A549 (cell line): ENCODE data around the gene TBC1D22A. TPM values are rescaled to one million over a fixed set of nuclear protein-coding genes. Genes with fewer than 3 reads are reported as not detected.

Experiments used
- ATAC-seq, 2 experiments: fragments of 200-7000 bp in 1 of 2; fragments of >200 bp in 1 of 2; cut with Nextera tagmentation in 1 of 2; cut with Tn5 transposase in 1 of 2; 3 replicates each; pipeline versions ENCODE4 v1.8.0 to v1.9.1; 2018 to 2020; ENCODE audit warnings: mild to moderate bottlenecking in 1 of 2, moderate library complexity in 1 of 2
- CTCF ChIA-PET: fragments of 300-600 bp; sonication (Branson Sonifier 250); formaldehyde crosslinking; extraction: SDS; loops from one replicate; lab custom pipeline; 2021; ENCODE audit warnings: antibody characterized with exemption, inconsistent platforms; lab: Yijun Ruan, JAX
- POLR2A ChIA-PET: fragments of 350-600 bp; formaldehyde crosslinking; extraction: SDS; loops from one replicate; lab custom pipeline; 2021; ENCODE audit warnings: antibody characterized with exemption, inconsistent platforms; lab: Yijun Ruan, JAX
- DNase-seq, 2 experiments: peaks; one replicate each; pipeline versions ENCODE4 v3.0.0 to v3.0.0-alpha.2; 2011 to 2016; ENCODE audit warnings: low read depth in 1 of 2, low spot score in 1 of 2
- FAIRE-seq: peaks from 2 replicates; lab custom pipeline; 2011; peaks lifted over from hg19 to GRCh38; lab: Jason Lieb, UNC
- H3K27ac ChIP-seq, 2 experiments: fragments of >200 bp; sonication (Bioruptor Twin); formaldehyde crosslinking; 3 replicates each; pipeline ENCODE4 v1.5.1; 2016 to 2017
- H3K4me1 ChIP-seq: fragments of >200 bp; sonication (Bioruptor Twin); formaldehyde crosslinking; 3 replicates; pipeline ENCODE4 v1.6.1; 2016
- H3K4me2 ChIP-seq: fragments of >200 bp; sonication (Bioruptor Twin); formaldehyde crosslinking; 3 replicates; pipeline ENCODE4 v1.6.1; 2016
- H3K4me3 ChIP-seq: fragments of >200 bp; sonication (Bioruptor Twin); formaldehyde crosslinking; 3 replicates; pipeline ENCODE4 v1.5.1; 2016
- H3K9me3 ChIP-seq: fragments of >200 bp; sonication (Bioruptor Twin); formaldehyde crosslinking; 3 replicates; pipeline ENCODE4 v1.6.1; 2016
- BHLHE40 ChIP-seq: IDR thresholded peaks from 2 replicates; pipeline ENCODE4 v1.6.1; 2012; ENCODE audit warnings: low read depth, low read length, inconsistent platforms
- CBX2 ChIP-seq: fragments of 200-600 bp; sonication (generic); IDR thresholded peaks from 2 replicates; pipeline ENCODE4 v1.6.1; 2016; ENCODE audit warnings: low read depth, mild to moderate bottlenecking, borderline replicate concordance
- CBX8 ChIP-seq: fragments of 200-600 bp; sonication (generic); IDR thresholded peaks from 2 replicates; pipeline ENCODE4 v1.6.1; 2016
- EHF ChIP-seq: fragments of 250-450 bp; sonication (Bioruptor Pico); IDR thresholded peaks from 2 replicates; pipeline ENCODE4 v1.5.0; 2020; ENCODE audit warnings: mild to moderate bottlenecking
- EHMT2 ChIP-seq: fragments of 200-600 bp; sonication (generic); IDR thresholded peaks from 2 replicates; pipeline ENCODE4 v1.6.1; 2016; ENCODE audit warnings: antibody characterized with exemption, low read depth, mild to moderate bottlenecking, moderate library complexity
- EP300 ChIP-seq, 2 experiments: fragments of >200 bp; sonication (Bioruptor Twin); formaldehyde crosslinking; IDR thresholded peaks; 2 replicates in 1 of 2; 3 replicates in 1 of 2; pipeline ENCODE4 v1.6.1; 2016 to 2017
- ESRRA ChIP-seq: fragments of 150-350 bp; IDR thresholded peaks from 2 replicates; pipeline ENCODE4 v1.6.1; 2014; ENCODE audit warnings: mild to moderate bottlenecking, low read length, borderline replicate concordance
- FOSB ChIP-seq: fragments of 250-450 bp; sonication (Bioruptor Pico); IDR thresholded peaks from 2 replicates; pipeline ENCODE4 v1.5.0; 2020; ENCODE audit warnings: mild to moderate bottlenecking, moderate library complexity
- FOXS1 ChIP-seq: fragments of 250-450 bp; sonication (Bioruptor Pico); IDR thresholded peaks from 2 replicates; pipeline ENCODE4 v1.5.0; 2020; ENCODE audit warnings: mild to moderate bottlenecking, moderate library complexity
- HEYL ChIP-seq: fragments of 250-450 bp; sonication (Bioruptor Pico); IDR thresholded peaks from 2 replicates; pipeline ENCODE4 v1.8.0; 2021; ENCODE audit warnings: mild to moderate bottlenecking, moderate library complexity
- HOXA7 ChIP-seq: fragments of 250-450 bp; sonication (Bioruptor Pico); IDR thresholded peaks from 2 replicates; pipeline ENCODE4 v1.5.0; 2020; ENCODE audit warnings: mild to moderate bottlenecking, moderate library complexity
- HOXB5 ChIP-seq: fragments of 250-450 bp; sonication (Bioruptor Pico); IDR thresholded peaks from 2 replicates; pipeline ENCODE4 v1.5.0; 2020; ENCODE audit warnings: mild to moderate bottlenecking, moderate library complexity
- MYC ChIP-seq: IDR thresholded peaks from 2 replicates; pipeline ENCODE4 v1.6.1; 2012; ENCODE audit warnings: mild to moderate bottlenecking, inconsistent platforms, low read length, improper control_type of control experiment, borderline replicate concordance
- NFE2L2 ChIP-seq: fragments of 150-350 bp; conservative IDR thresholded peaks from 2 replicates; pipeline ENCODE4 v1.6.1; 2014; ENCODE audit warnings: low read length
- NPAS2 ChIP-seq: fragments of 250-450 bp; sonication (Bioruptor Pico); IDR thresholded peaks from 2 replicates; pipeline ENCODE4 v1.8.0; 2022; ENCODE audit warnings: mild to moderate bottlenecking, moderate library complexity, borderline replicate concordance
- PHF8 ChIP-seq: fragments of 200-600 bp; sonication (generic); IDR thresholded peaks from 2 replicates; pipeline ENCODE4 v1.6.1; 2016; ENCODE audit warnings: low read depth, mild to moderate bottlenecking, antibody characterized with exemption, moderate library complexity, borderline replicate concordance
- POLR2A ChIP-seq: IDR thresholded peaks from 2 replicates; pipeline ENCODE4 v1.6.1; 2012; ENCODE audit warnings: mild to moderate bottlenecking, low read length
- RAD21 ChIP-seq, 2 experiments: fragments of >200 bp in 1 of 2; sonication (Bioruptor Twin) in 1 of 2; formaldehyde crosslinking in 1 of 2; IDR thresholded peaks in 1 of 2; conservative IDR thresholded peaks in 1 of 2; 2 replicates in 1 of 2; 3 replicates in 1 of 2; pipeline ENCODE4 v1.6.1; 2012 to 2018; ENCODE audit warnings: inconsistent platforms in 1 of 2
- RARB ChIP-seq: fragments of 250-450 bp; sonication (Bioruptor Pico); IDR thresholded peaks from 2 replicates; pipeline ENCODE4 v1.8.0; 2021; ENCODE audit warnings: mild to moderate bottlenecking, moderate library complexity
- RCOR1 ChIP-seq: fragments of 150-350 bp; IDR thresholded peaks from 2 replicates; pipeline ENCODE4 v1.6.1; 2014; ENCODE audit warnings: antibody characterized with exemption, low read length, low read depth
- SMC3 ChIP-seq: fragments of >200 bp; sonication (Bioruptor Twin); formaldehyde crosslinking; IDR thresholded peaks from 3 replicates; pipeline ENCODE4 v1.6.1; 2018; ENCODE audit warnings: inconsistent platforms
- TFCP2L1 ChIP-seq: fragments of 250-450 bp; sonication (Bioruptor Pico); IDR thresholded peaks from 2 replicates; pipeline ENCODE4 v1.5.0; 2021; ENCODE audit warnings: mild to moderate bottlenecking
- ZC3H11A ChIP-seq: fragments of 450-650 bp; IDR thresholded peaks from 2 replicates; pipeline ENCODE4 v1.6.1; 2014; ENCODE audit warnings: antibody characterized with exemption, mild to moderate bottlenecking
- ZSCAN20 ChIP-seq: fragments of 250-450 bp; sonication (Bioruptor Pico); IDR thresholded peaks from 2 replicates; pipeline ENCODE4 v1.8.0; 2022; ENCODE audit warnings: mild to moderate bottlenecking, moderate library complexity
- WGBS: methylation state at CpG from one replicate; pipeline ENCODE4 v1.1.6; 2017; ENCODE audit errors: missing lambda C conversion rate; 5-methylcytosine and 5-hydroxymethylcytosine counted together
- polyA plus RNA-seq, 4 experiments: library from polyadenylated mRNA; depleted of rRNA in 3 of 4; stranded (reverse); fragments of >200 nt; fragmentation: RNase III in 1 of 4; extraction: RNeasy Plus Mini Kit Qiagen cat#74134 plus additional on column Dnase treatment in 1 of 4; gene quantifications; 2 replicates in 3 of 4; 3 replicates in 1 of 4; pipeline ENCODE4 v1.2.3, GENCODE V29; 2011 to 2017
- TF ChIP-seq, protein P1 (sequence below): fragments of >200 bp; sonication (Bioruptor Twin); formaldehyde crosslinking; IDR thresholded peaks from 2 replicates; pipeline ENCODE4 v1.6.1; 2016
- TF ChIP-seq, protein P2 (sequence below): IDR thresholded peaks from 2 replicates; pipeline ENCODE4 v1.6.1; 2012
- TF ChIP-seq, protein P3 (sequence below): fragments of 250-450 bp; sonication (Bioruptor Pico); IDR thresholded peaks from 2 replicates; pipeline ENCODE4 v1.5.0; 2021; ENCODE audit warnings: mild to moderate bottlenecking, moderate library complexity, borderline replicate concordance
- TF ChIP-seq, protein P4 (sequence below): fragments of 150-350 bp; IDR thresholded peaks from 2 replicates; pipeline ENCODE4 v1.6.1; 2014; ENCODE audit warnings: low read depth, mild to moderate bottlenecking, low read length

Gene TBC1D22A
- polyA plus RNA-seq, 2 of the 4 experiments (the other 2 are of a cell fraction), result 8.9 to 10.8 TPM

DNA sequence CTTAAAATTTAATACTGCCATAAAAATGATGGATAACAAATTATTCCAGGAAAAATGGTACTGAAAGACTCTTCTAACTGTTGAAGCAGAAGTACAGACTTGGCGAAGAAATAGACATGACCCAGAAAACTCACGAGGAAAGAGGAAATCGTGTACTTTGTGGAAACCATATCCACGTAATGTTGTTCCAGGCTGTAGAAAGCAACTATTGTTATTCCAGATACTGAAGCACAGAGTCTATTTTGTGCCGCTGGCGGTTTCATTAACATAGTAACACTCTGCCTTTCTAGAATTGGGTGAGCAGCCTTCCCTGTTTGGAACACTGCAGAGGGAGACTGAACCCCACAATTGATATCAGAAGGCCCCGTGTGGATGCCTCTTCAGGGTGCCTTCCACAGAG lies 310.6 kb downstream of the TBC1D22A start:
- ChIA-PET POLR2A (no interaction called here), CTCF (no interaction called here)
- H3K9me3 ChIP-seq, result peaks cover 8% of the 10 kb centered on the region; the same call in 2 of the 3 replicates
- TF ChIP-seq FOSB (CRISPR knock-in tag) (no peak), EHMT2 (no peak), POLR2A (no peak), BHLHE40 (no peak), EP300 (IDR thresholded peaks at IDR 0.05) (no peak)
- H3K4me2 ChIP-seq, result no peak overlapping the region
- H3K4me3 ChIP-seq, result no peak overlapping the region
- H3K4me1 ChIP-seq, result no peaks in the 10 kb centered on the region
- H3K27ac ChIP-seq, result no peak overlapping the region
- ATAC-seq (no peak), FAIRE-seq (no peak), DNase-seq (no peak)
- 87% methylated on average over 7 of the region's 7 CpGs for WGBS

DNA sequence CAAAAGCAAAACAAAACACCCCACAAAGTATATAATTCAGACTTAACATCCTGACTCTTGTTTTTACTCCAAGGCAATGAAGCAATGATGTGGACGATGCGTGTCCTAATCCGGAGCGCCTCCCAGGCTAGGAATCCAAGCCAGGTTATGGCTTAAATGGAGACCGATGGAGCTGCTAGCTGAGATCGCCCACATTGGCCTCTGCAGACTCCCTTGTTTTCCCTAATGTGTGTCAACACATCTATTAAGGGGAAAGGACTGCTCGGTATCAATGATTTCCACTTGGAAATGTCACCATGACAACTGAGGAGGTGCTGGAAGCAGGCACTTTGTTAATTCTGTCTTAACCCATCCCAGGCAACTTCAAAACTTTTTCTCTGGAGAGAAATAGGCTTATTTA lies 311.7 kb downstream of the TBC1D22A start:
- Histone ChIP-seq H3K27ac (no peak overlapping the region), H3K4me2 (no peak overlapping the region), H3K9me3 (peaks cover 8% of the 10 kb centered on the region; the same call in 2 of the 3 replicates), H3K4me3 (no peak overlapping the region), H3K4me1 (no peaks in the 10 kb centered on the region)
- no peak for FAIRE-seq
- no peak for DNase-seq
- TF ChIP-seq, protein P1, sequence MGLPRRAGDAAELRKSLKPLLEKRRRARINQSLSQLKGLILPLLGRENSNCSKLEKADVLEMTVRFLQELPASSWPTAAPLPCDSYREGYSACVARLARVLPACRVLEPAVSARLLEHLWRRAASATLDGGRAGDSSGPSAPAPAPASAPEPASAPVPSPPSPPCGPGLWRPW, result no peak
- TF ChIP-seq EHMT2 (no peak), RCOR1 (no peak), TFCP2L1 (CRISPR knock-in tag) (no peak), HOXA7 (CRISPR knock-in tag) (no peak), ZSCAN20 (no peak), ESRRA (no peak), CBX8 (no peak), HOXB5 (CRISPR knock-in tag) (no peak), FOXS1 (no peak), NPAS2 (CRISPR knock-in tag) (no peak), NFE2L2 (no peak), EHF (CRISPR knock-in tag) (no peak)
- TF ChIP-seq, protein P2, sequence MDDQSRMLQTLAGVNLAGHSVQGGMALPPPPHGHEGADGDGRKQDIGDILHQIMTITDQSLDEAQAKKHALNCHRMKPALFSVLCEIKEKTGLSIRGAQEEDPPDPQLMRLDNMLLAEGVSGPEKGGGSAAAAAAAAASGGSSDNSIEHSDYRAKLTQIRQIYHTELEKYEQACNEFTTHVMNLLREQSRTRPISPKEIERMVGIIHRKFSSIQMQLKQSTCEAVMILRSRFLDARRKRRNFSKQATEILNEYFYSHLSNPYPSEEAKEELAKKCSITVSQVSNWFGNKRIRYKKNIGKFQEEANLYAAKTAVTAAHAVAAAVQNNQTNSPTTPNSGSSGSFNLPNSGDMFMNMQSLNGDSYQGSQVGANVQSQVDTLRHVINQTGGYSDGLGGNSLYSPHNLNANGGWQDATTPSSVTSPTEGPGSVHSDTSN, result no peak
- no peak for ATAC-seq
- POLR2A ChIA-PET, result no interaction called here
- WGBS, result 93% methylated on average over 7 of the region's 7 CpGs
- CTCF ChIA-PET, result no interaction called here

DNA sequence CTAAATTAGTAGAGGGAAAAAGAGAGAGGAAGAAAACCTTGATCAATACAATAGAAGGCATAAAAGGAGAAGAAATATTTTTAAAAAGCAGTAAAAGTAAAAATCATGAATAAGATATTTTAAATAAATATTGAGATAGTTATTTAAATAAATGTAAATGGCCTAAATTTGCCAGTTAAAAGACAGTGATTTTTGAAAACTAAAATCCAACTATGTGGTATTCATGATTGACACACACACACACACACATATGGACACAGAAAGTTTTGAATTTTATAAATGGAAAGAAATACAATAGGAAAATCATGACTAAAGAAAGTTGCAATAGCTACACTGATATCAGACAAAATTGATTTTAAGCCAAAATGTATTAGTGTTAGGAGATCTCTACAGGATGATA lies 313.1 kb downstream of the TBC1D22A start:
- Histone ChIP-seq H3K9me3 (peaks cover 8% of the 10 kb centered on the region; the same call in 2 of the 3 replicates), H3K4me2 (no peak overlapping the region), H3K27ac (no peak overlapping the region), H3K4me1 (no peaks in the 10 kb centered on the region), H3K4me3 (no peak overlapping the region)
- DNase-seq, result no peak
- ChIA-PET POLR2A (no interaction called here), CTCF (no interaction called here)
- TF ChIP-seq POLR2A (no peak), RAD21 (conservative IDR thresholded peaks at IDR 0.05 in 1 of 2, IDR thresholded peaks at IDR 0.05 in 1 of 2) (no peak), MYC (no peak)
- no peak for FAIRE-seq
- ATAC-seq, result no peak

DNA sequence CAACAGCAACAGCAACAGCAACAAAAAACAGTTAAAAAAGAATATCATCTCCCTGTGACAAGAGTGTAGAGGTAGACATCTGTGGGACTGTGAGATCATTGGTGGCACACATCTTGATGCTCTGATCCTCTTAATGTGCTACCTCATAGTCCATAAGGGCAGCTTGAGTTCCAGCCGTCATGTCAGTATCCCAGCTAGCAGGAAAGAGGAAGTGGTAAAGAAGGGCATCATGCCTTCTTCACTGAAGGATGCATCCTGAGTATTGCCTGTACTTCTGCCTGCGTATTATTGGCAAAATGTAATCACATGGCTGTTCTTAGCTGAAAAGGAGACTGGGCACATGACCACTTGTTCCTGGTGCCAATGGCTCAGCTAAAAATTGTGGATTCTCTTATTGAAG lies 314.3 kb downstream of the TBC1D22A start:
- TF ChIP-seq, protein P3, sequence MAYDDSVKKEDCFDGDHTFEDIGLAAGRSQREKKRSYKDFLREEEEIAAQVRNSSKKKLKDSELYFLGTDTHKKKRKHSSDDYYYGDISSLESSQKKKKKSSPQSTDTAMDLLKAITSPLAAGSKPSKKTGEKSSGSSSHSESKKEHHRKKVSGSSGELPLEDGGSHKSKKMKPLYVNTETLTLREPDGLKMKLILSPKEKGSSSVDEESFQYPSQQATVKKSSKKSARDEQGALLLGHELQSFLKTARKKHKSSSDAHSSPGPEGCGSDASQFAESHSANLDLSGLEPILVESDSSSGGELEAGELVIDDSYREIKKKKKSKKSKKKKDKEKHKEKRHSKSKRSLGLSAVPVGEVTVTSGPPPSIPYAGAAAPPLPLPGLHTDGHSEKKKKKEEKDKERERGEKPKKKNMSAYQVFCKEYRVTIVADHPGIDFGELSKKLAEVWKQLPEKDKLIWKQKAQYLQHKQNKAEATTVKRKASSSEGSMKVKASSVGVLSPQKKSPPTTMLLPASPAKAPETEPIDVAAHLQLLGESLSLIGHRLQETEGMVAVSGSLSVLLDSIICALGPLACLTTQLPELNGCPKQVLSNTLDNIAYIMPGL (CRISPR knock-in tag), result no peak
- no peak for TF ChIP-seq CBX2
- no peak for TF ChIP-seq RCOR1
- TF ChIP-seq, protein P4, sequence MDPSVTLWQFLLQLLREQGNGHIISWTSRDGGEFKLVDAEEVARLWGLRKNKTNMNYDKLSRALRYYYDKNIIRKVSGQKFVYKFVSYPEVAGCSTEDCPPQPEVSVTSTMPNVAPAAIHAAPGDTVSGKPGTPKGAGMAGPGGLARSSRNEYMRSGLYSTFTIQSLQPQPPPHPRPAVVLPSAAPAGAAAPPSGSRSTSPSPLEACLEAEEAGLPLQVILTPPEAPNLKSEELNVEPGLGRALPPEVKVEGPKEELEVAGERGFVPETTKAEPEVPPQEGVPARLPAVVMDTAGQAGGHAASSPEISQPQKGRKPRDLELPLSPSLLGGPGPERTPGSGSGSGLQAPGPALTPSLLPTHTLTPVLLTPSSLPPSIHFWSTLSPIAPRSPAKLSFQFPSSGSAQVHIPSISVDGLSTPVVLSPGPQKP, result no peak
- no peak for TF ChIP-seq ESRRA
- TF ChIP-seq FOXS1, result no peak
- TF ChIP-seq SMC3, result no peak
- TF ChIP-seq HEYL, result no peak
- TF ChIP-seq PHF8, result no peak
- TF ChIP-seq EHF (CRISPR knock-in tag), result no peak
- no peak for TF ChIP-seq ZSCAN20
- TF ChIP-seq RARB (CRISPR knock-in tag), result no peak
- TF ChIP-seq NFE2L2, result no peak
- TF ChIP-seq ZC3H11A, result no peak
- TF ChIP-seq, all 56 proteins: peak for 0
- Histone ChIP-seq H3K27ac (no peak overlapping the region), H3K9me3 (peaks cover 8% of the 10 kb centered on the region; the same call in 2 of the 3 replicates), H3K4me3 (no peak overlapping the region), H3K4me1 (no peaks in the 10 kb centered on the region), H3K4me2 (no peak overlapping the region)
- no peak for ATAC-seq
- FAIRE-seq, result no peak
- CTCF ChIA-PET, result no interaction called here
- 100% methylated on average over 2 of the region's 2 CpGs for WGBS
- no peak for DNase-seq
- POLR2A ChIA-PET, result no interaction called here
